ENCODE measurements around the gene PPIL6. TPM values are rescaled to one million over a fixed set of nuclear protein-coding genes. Genes with fewer than 3 reads are reported as not detected.

The PPIL6 gene
- total RNA-seq, 8 experiments from 2014 or later = 0.87 to 22.4 (median 4.6) TPM

GRCh38 chr6:109396046-109396718, 44.2 kb downstream of the PPIL6 start:
- Histone ChIP-seq H3K27ac (no peak overlapping the region), H3K4me3 (no peak overlapping the region), H3K4me1 (replicated peaks in 1 of 2) (no peaks in the 10 kb centered on the region)
- in situ Hi-C loops (cut with MboI; ENCODE audit: low pct_unique_long_range_greater_than_20kb in 2 of 9, low sequenced_read_pairs in 9 of 9, unreplicated experiment in 9 of 9) = loop anchor here in 4 of 9 experiments (25.0 kb wide), 1 partner anchor 209 kb away; no protein-coding TSS in a partner anchor
- 80 to 100% (median 97%) methylated on average over 1 to 12 of the region's 12 CpGs; no CpG with 5 or more reads in 2 of the 10 experiments for WGBS, 10 experiments
- ATAC-seq (replicated peaks in 6 of 8) = no peak

GRCh38 chr6:109393886-109394281, 46.5 kb downstream of the PPIL6 start:
- Histone ChIP-seq H3K27ac (no peak overlapping the region), H3K4me3 (no peak overlapping the region), H3K4me1 (replicated peaks in 1 of 2) (peaks cover 0 to 9% of the 10 kb centered on the region in 2 donors)
- WGBS, 10 experiments = 0 to 100% (median 83%) methylated on average over 1 to 2 of the region's 2 CpGs; no CpG with 5 or more reads in 3 of the 10 experiments
- peak in 6 of 8 experiments; percentile 17 to 71 (median 42) for ATAC-seq (replicated peaks in 6 of 8)
- in situ Hi-C loops (cut with MboI; ENCODE audit: low pct_unique_long_range_greater_than_20kb in 2 of 9, low sequenced_read_pairs in 9 of 9, unreplicated experiment in 9 of 9) = loop anchor here in 4 of 9 experiments (25.0 kb wide), 1 partner anchor 207 kb away; no protein-coding TSS in a partner anchor

- ATAC-seq (replicated peaks in 6 of 8) = no peak
- in situ Hi-C loops (cut with MboI; ENCODE audit: low pct_unique_long_range_greater_than_20kb in 2 of 9, low sequenced_read_pairs in 9 of 9, unreplicated experiment in 9 of 9) = loop anchor here in 4 of 9 experiments (25.0 kb wide), 1 partner anchor 206 kb away; no protein-coding TSS in a partner anchor
- WGBS, 10 experiments = 33 to 96% (median 80%) methylated on average over 1 to 4 of the region's 5 CpGs; no CpG with 5 or more reads in 4 of the 10 experiments
- H3K4me3 ChIP-seq = no peak overlapping the region
- no peak overlapping the region for H3K27ac ChIP-seq
- peaks cover 0 to 9% of the 10 kb centered on the region in 2 donors for H3K4me1 ChIP-seq (replicated peaks in 1 of 2)
These were observed 47.1 kb downstream of the PPIL6 start for GRCh38 chr6:109393157-109393885.

- in situ Hi-C loops (cut with MboI; ENCODE audit: low pct_unique_long_range_greater_than_20kb in 2 of 9, low sequenced_read_pairs in 9 of 9, unreplicated experiment in 9 of 9) = loop anchor here in 4 of 9 experiments (25.0 kb wide), 1 partner anchor 202 kb away; no protein-coding TSS in a partner anchor
- Histone ChIP-seq H3K27ac (no peak overlapping the region), H3K4me1 (replicated peaks in 1 of 2) (peaks cover 0 to 9% of the 10 kb centered on the region in 2 donors), H3K4me3 (no peak overlapping the region)
- peak in 2 of 8 experiments; percentile 23 to 37 for ATAC-seq (replicated peaks in 6 of 8)
- 20 to 76% (median 50%) methylated on average over 2 to 6 of the region's 6 CpGs; no CpG with 5 or more reads in 2 of the 10 experiments for WGBS, 10 experiments
These were observed 50.7 kb downstream of the PPIL6 start for GRCh38 chr6:109389650-109390274.

- H3K4me1 ChIP-seq (replicated peaks in 1 of 2) = peaks cover 0 to 12% of the 10 kb centered on the region in 2 donors
- H3K4me3 ChIP-seq = no peak overlapping the region
- in situ Hi-C loops (cut with MboI; ENCODE audit: low pct_unique_long_range_greater_than_20kb in 2 of 9, low sequenced_read_pairs in 9 of 9, unreplicated experiment in 9 of 9) = loop anchor here in 4 of 9 experiments (25.0 kb wide), 1 partner anchor 201 kb away; no protein-coding TSS in a partner anchor
- H3K27ac ChIP-seq = no peak overlapping the region
- no peak for ATAC-seq (replicated peaks in 6 of 8)
- 0 to 88% (median 76%) methylated on average over 1 of the region's 1 CpG for WGBS, 10 experiments
These were observed 52.2 kb downstream of the PPIL6 start for GRCh38 chr6:109388265-109388664.

GRCh38 chr6:109383438-109383940, 56.9 kb downstream of the PPIL6 start:
- in situ Hi-C loops (cut with MboI; ENCODE audit: low pct_unique_long_range_greater_than_20kb in 2 of 9, low sequenced_read_pairs in 9 of 9, unreplicated experiment in 9 of 9) = loop anchor here in 4 of 9 experiments (25.0 kb wide), 1 partner anchor 196 kb away; no protein-coding TSS in a partner anchor
- H3K27ac ChIP-seq = no peak overlapping the region

GRCh38 chr6:109382576-109383437, 57.6 kb downstream of the PPIL6 start:
- Histone ChIP-seq H3K4me1 (replicated peaks in 1 of 2) (peaks cover 9 to 11% of the 10 kb centered on the region in 2 donors), H3K27ac (peak overlapping the region; percentile 100), H3K4me3 (peak overlapping the region; percentile 57 to 96 (median 74))
- 0 to 6% (median 0%) methylated on average over 1 to 30 of the region's 42 CpGs; no CpG with 5 or more reads in 1 of the 10 experiments for WGBS, 10 experiments
- in situ Hi-C loops (cut with MboI; ENCODE audit: low pct_unique_long_range_greater_than_20kb in 2 of 9, low sequenced_read_pairs in 9 of 9, unreplicated experiment in 9 of 9) = loop anchor here in 4 of 9 experiments (25.0 kb wide), 1 partner anchor 196 kb away; no protein-coding TSS in a partner anchor
- peak; percentile 64 to 85 (median 78) for ATAC-seq (replicated peaks in 6 of 8)

More at GRCh38 chr6:109383438-109383940, 56.9 kb downstream of the PPIL6 start:
- 0 to 50% (median 32%) methylated on average over 2 to 5 of the region's 5 CpGs; no CpG with 5 or more reads in 1 of the 10 experiments for WGBS, 10 experiments
- ATAC-seq (replicated peaks in 6 of 8) = no peak
- Histone ChIP-seq H3K4me1 (replicated peaks in 1 of 2) (peaks cover 9 to 11% of the 10 kb centered on the region in 2 donors), H3K4me3 (peak overlapping the region; percentile 57 to 96 (median 74))

- in situ Hi-C loops (cut with MboI; ENCODE audit: low pct_unique_long_range_greater_than_20kb in 2 of 9, low sequenced_read_pairs in 9 of 9, unreplicated experiment in 9 of 9) = loop anchor here in 4 of 9 experiments (25.0 kb wide), 1 partner anchor 195 kb away; no protein-coding TSS in a partner anchor
These were observed 58.5 kb downstream of the PPIL6 start, which contains the start of gene CD164 for GRCh38 chr6:109381747-109382575. TSS of gene CD164 (minus strand) at chr6:109382467. CDS start at chr6:109382378, 89 bp downstream.

GRCh38 chr6:109381061-109381746, 59.2 kb downstream of the PPIL6 start:
- Histone ChIP-seq H3K27ac (peak overlapping the region; percentile 100), H3K4me3 (peak overlapping the region; percentile 57 to 96 (median 74)), H3K4me1 (replicated peaks in 1 of 2) (peaks cover 9 to 11% of the 10 kb centered on the region in 2 donors)
- no peak for ATAC-seq (replicated peaks in 6 of 8)
- WGBS, 10 experiments = 0 to 2% (median 0%) methylated on average over 8 to 19 of the region's 25 CpGs; no CpG with 5 or more reads in 1 of the 10 experiments
- in situ Hi-C loops (cut with MboI; ENCODE audit: low pct_unique_long_range_greater_than_20kb in 2 of 9, low sequenced_read_pairs in 9 of 9, unreplicated experiment in 9 of 9) = loop anchor here in 4 of 9 experiments (25.0 kb wide), 1 partner anchor 194 kb away; no protein-coding TSS in a partner anchor

More at GRCh38 chr6:109381747-109382575, 58.5 kb downstream of the PPIL6 start, which contains the start of gene CD164:
- ATAC-seq (replicated peaks in 6 of 8) = peak; percentile 54 to 84 (median 76)
- H3K4me1 ChIP-seq (replicated peaks in 1 of 2) = peaks cover 9 to 11% of the 10 kb centered on the region in 2 donors
- WGBS, 10 experiments = 0% methylated on average over 1 to 6 of the region's 93 CpGs; no CpG with 5 or more reads in 6 of the 10 experiments
- peak within 1 kb of the TSS; percentile 57 to 96 (median 74) for H3K4me3 ChIP-seq
- peak within 1 kb of the TSS; percentile 100 for H3K27ac ChIP-seq

GRCh38 chr6:109379711-109380110, 60.7 kb downstream of the PPIL6 start:
- ATAC-seq (replicated peaks in 6 of 8) = no peak
- WGBS, 10 experiments = 20 to 100% (median 39%) methylated on average over 1 to 2 of the region's 2 CpGs
- Histone ChIP-seq H3K4me3 (peak overlapping the region; percentile 57 to 96 (median 74)), H3K27ac (no peak overlapping the region), H3K4me1 (replicated peaks in 1 of 2) (peaks cover 9 to 11% of the 10 kb centered on the region in 2 donors)
- in situ Hi-C loops (cut with MboI; ENCODE audit: low pct_unique_long_range_greater_than_20kb in 2 of 9, low sequenced_read_pairs in 9 of 9, unreplicated experiment in 9 of 9) = loop anchor here in 4 of 9 experiments (25.0 kb wide), 1 partner anchor 192 kb away; no protein-coding TSS in a partner anchor
